ENCODE results near the gene TLR10. TPM values are rescaled to one million over a fixed set of nuclear protein-coding genes. Genes with fewer than 3 reads are reported as not detected.
"Not testable (repeated sequence)": the region's sequence is repeated elsewhere in the genome, so short reads cannot be mapped to it uniquely, and the experiment has no call there.

The TLR10 gene
- total and polyA plus RNA-seq, 9 donors = 0.18 to 0.74 (median 0.38) TPM

DNA sequence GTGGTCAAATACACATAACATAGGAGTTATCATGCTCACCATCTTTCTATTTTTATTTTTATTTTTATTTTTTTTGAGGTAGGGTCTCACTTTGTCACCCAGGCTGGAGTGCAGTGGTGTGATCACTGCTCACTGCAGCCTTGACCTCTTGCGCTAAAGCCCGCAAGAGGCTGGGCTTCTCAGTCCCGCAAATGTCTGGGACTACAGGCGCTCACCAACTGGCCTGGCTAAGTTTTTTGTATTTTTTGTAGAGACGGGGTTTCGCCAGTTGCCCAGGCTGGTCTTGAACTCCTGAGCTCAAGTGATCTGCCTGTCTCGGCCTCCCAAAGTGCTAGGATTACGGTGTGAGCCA is 295 bp upstream of the TLR10 start:
- DNase-seq = no peak
- no peaks in the 10 kb centered on the region for H3K36me3 ChIP-seq (ENCODE audit: control insufficient read depth, insufficient read depth, low read length)
- WGBS (ENCODE audit: insufficient coverage) = 94% methylated on average over 6 of the region's 8 CpGs
- H3K27me3 ChIP-seq (ENCODE audit: control insufficient read depth, insufficient read depth, low read length) = no peaks in the 10 kb centered on the region
- no peak overlapping the region for H3K4me3 ChIP-seq (ENCODE audit: low read length)
- no peaks in the 10 kb centered on the region for H3K9me3 ChIP-seq (replicated peaks; ENCODE audit: control insufficient read depth, low read depth, low read length)
- no peaks in the 10 kb centered on the region for H3K4me1 ChIP-seq (ENCODE audit: control insufficient read depth, insufficient read depth, low read length)
- no peak overlapping the region for H3K27ac ChIP-seq (ENCODE audit: low read length)

DNA sequence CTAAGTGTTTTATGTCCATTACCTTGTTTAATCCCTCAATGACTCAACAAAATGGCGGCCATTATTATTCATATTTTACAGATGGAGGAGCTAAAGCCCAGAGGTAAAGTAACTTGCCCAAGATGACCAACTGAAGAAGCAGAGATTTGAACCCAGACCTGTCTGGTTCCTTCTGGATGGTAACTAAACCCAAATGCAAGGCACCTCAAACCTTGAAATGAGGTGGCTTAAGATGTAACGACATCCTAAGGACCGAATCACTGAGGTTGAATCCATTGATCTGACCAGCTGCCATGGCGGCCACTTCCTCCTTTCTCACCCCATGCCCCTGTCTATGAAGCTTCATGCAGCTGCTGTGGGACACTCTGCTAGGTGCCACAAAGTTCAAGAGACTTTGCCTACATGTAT is 932 bp downstream of the TLR10 start:
- H3K9me3 ChIP-seq (replicated peaks; ENCODE audit: control insufficient read depth, low read depth, low read length) = no peaks in the 10 kb centered on the region
- H3K4me1 ChIP-seq (ENCODE audit: control insufficient read depth, insufficient read depth, low read length) = no peaks in the 10 kb centered on the region
- H3K27ac ChIP-seq (ENCODE audit: low read length) = no peak overlapping the region
- DNase-seq = no peak
- H3K4me3 ChIP-seq (ENCODE audit: low read length) = no peak overlapping the region
- no peaks in the 10 kb centered on the region for H3K27me3 ChIP-seq (ENCODE audit: control insufficient read depth, insufficient read depth, low read length)
- WGBS (ENCODE audit: insufficient coverage) = 100% methylated on average over 2 of the region's 4 CpGs
- no peaks in the 10 kb centered on the region for H3K36me3 ChIP-seq (ENCODE audit: control insufficient read depth, insufficient read depth, low read length)

DNA sequence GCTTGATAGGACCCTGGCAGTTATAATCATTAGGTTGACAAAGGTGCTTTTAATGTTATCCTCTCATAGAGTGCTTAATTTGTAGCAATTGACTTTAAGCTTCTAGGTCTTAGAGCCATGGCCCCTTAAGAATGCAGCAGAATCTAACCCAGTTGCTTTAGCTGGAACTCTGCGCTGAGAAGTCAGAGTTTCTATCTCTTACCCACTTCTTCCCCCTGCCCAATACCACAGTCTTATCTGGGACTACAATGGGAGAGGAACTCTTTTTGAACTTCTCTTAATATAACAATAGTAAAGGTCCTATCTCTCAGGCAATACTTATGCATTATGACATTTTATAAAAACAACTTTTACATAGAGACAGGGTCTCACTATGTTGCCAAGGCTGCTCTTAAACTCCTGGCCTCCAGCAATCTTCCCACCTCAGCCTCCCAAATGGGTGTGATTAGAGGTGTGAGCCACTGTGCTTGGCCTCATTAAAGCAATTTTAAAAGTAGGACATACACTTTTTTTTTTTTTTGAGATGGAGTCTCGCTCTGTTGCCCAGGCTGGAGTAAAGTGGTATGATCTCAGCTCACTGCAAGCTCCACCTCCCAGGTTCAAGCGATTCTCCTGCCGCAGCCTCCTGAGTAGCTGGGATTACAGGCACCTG is 1.8 kb downstream of the TLR10 start:
- Histone ChIP-seq H3K4me3 (ENCODE audit: low read length) (no peak overlapping the region), H3K27me3 (ENCODE audit: control insufficient read depth, insufficient read depth, low read length) (no peaks in the 10 kb centered on the region), H3K4me1 (ENCODE audit: control insufficient read depth, insufficient read depth, low read length) (no peaks in the 10 kb centered on the region), H3K9me3 (replicated peaks; ENCODE audit: control insufficient read depth, low read depth, low read length) (no peaks in the 10 kb centered on the region), H3K36me3 (ENCODE audit: control insufficient read depth, insufficient read depth, low read length) (no peaks in the 10 kb centered on the region), H3K27ac (ENCODE audit: low read length) (no peak overlapping the region)
- no CpG with 5 or more reads among the region's 4 CpGs for WGBS (ENCODE audit: insufficient coverage)
- DNase-seq = no peak

DNA sequence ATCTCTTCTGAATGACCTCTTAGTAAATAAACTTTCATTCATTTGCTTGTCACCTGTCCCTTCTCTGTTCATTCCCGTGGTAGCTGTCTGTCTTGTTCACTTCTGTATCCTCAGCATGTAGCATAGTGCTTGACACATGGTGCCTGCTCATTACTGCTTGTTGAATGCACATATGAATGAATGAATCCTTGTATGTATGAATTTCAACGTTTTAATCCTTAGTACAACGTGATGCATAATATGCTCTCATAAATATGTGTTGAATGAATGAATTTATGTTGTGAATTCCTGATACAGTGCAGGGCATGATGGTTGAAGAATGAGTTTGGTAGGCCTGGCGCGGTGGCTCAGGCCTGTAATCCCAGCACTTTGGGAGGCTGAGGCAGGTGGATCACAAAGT is 3.0 kb downstream of the TLR10 start:
- no peak for DNase-seq
- WGBS (ENCODE audit: insufficient coverage) = 73% methylated on average over 4 of the region's 5 CpGs

DNA sequence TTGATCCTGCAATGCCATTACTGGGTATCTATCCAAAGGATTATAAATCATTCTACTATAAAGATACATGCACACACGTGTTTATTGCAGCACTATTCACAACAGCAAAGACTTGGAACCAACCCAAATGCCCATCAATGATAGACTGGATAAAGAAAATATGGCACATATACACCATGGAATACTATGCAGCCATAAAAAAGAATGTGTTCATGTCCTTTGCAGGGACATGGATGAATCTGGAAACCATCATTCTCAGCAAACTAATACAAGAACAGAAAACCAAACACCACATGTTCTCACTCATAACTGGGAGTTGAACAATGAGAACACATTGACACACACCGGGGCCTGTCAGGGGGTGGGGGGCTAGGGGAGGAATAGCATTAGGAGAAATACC is 4.9 kb downstream of the TLR10 start:
- H3K9me3 ChIP-seq (replicated peaks; ENCODE audit: control insufficient read depth, low read depth, low read length); H3K4me3 ChIP-seq (ENCODE audit: low read length); H3K4me1 ChIP-seq (ENCODE audit: control insufficient read depth, insufficient read depth, low read length); H3K36me3 ChIP-seq (ENCODE audit: control insufficient read depth, insufficient read depth, low read length); H3K27ac ChIP-seq (ENCODE audit: low read length); DNase-seq; H3K27me3 ChIP-seq (ENCODE audit: control insufficient read depth, insufficient read depth, low read length): not testable (repeated sequence)
- no CpG with 5 or more reads among the region's 2 CpGs for WGBS (ENCODE audit: insufficient coverage)

More for the DNA sequence above, 3.0 kb downstream of the TLR10 start:
- no peak overlapping the region for H3K27ac ChIP-seq (ENCODE audit: low read length)
- H3K9me3 ChIP-seq (replicated peaks; ENCODE audit: control insufficient read depth, low read depth, low read length) = no peaks in the 10 kb centered on the region
- no peak overlapping the region for H3K4me3 ChIP-seq (ENCODE audit: low read length)
- no peaks in the 10 kb centered on the region for H3K27me3 ChIP-seq (ENCODE audit: control insufficient read depth, insufficient read depth, low read length)
- H3K4me1 ChIP-seq (ENCODE audit: control insufficient read depth, insufficient read depth, low read length) = no peaks in the 10 kb centered on the region
- no peaks in the 10 kb centered on the region for H3K36me3 ChIP-seq (ENCODE audit: control insufficient read depth, insufficient read depth, low read length)

DNA sequence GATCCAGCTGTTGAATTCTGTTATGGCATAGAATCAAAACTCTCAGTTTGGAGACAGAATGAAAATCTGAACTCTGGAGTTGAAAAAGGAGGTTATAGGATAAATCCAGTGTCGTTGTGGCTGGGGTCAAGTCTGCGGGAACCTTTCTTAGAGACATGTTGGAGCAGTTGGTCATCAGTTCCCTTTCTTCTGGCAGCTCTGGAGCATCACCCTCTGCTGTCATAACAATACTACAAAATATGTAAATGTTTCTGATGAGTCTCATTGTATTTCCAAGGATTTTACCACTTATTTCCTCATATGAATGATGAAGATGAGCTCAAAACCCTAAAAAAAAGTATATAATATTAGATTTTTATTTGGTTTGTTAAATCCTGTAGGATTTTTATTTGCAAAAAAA is 7.5 kb downstream of the TLR10 start:
- no peak overlapping the region for H3K27ac ChIP-seq (ENCODE audit: low read length)
- DNase-seq = no peak

DNA sequence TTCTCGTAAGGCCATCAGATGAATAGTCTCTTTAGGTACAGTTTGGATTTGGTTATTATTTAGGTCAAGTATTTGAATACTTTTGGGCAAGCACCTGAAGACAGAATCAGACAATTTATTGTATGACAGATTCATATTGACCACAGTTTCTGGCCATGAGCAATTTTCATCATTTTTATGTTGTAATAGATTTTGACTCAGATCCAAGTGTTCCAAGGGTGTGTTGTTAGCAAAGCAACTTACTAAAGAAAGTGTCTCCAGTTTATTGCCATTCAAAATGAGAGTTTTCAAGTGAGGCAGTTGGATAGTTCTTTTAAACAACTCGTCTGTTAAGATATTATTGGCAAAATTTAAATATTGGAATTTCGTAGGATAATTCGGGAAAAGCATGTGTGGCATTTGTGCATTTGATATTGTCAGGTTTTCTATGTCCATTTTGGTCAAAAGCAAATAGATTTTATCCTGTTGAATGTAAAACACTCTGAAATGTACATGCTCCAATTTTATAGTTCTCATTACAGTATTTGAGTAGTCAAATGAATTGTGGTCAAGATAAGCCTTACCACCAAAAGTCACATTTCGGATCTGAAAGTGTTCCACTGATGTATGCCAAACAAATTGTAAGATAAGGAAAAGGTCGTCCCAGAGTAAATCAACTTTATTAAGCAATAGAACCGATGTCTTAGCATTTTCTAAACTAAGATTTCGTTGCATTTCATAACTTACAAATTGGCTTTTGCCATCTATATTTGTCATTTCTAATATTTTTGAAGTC is 8.4 kb downstream of the TLR10 start:
- no peak for DNase-seq
- no peaks in the 10 kb centered on the region for H3K27me3 ChIP-seq (ENCODE audit: control insufficient read depth, insufficient read depth, low read length)
- H3K4me1 ChIP-seq (ENCODE audit: control insufficient read depth, insufficient read depth, low read length) = no peaks in the 10 kb centered on the region
- no peaks in the 10 kb centered on the region for H3K36me3 ChIP-seq (ENCODE audit: control insufficient read depth, insufficient read depth, low read length)
- H3K4me3 ChIP-seq (ENCODE audit: low read length) = no peak overlapping the region
- H3K9me3 ChIP-seq (replicated peaks; ENCODE audit: control insufficient read depth, low read depth, low read length) = no peaks in the 10 kb centered on the region
- WGBS (ENCODE audit: insufficient coverage) = no CpG with 5 or more reads among the region's 8 CpGs
- no peak overlapping the region for H3K27ac ChIP-seq (ENCODE audit: low read length)

More for the DNA sequence above, 7.5 kb downstream of the TLR10 start:
- WGBS (ENCODE audit: insufficient coverage) = no CpG with 5 or more reads among the region's 2 CpGs
- no peaks in the 10 kb centered on the region for H3K4me1 ChIP-seq (ENCODE audit: control insufficient read depth, insufficient read depth, low read length)
- H3K36me3 ChIP-seq (ENCODE audit: control insufficient read depth, insufficient read depth, low read length) = no peaks in the 10 kb centered on the region
- H3K27me3 ChIP-seq (ENCODE audit: control insufficient read depth, insufficient read depth, low read length) = no peaks in the 10 kb centered on the region
- H3K9me3 ChIP-seq (replicated peaks; ENCODE audit: control insufficient read depth, low read depth, low read length) = no peaks in the 10 kb centered on the region
- no peak overlapping the region for H3K4me3 ChIP-seq (ENCODE audit: low read length)

DNA sequence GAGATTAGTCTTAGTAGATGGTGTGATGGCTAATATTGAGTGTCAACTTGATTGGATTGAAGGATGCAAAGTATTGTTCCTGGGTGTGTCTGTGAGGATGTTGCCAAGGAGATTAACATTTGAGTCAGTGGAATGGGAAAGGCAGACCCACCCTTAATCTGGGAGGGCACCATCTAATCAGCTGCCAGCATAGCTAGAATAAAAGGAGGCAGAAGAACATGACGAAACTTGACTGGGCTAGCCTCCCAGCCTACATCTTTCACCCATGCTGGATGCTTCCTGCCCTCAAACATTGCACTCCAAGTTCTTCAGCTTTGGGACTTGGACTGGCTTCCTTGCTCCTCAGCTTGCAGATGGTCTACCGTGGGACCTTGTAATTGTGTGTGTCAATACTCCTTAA is 12.5 kb downstream of the TLR10 start:
- not testable (repeated sequence) for H3K4me3 ChIP-seq (ENCODE audit: low read length); H3K36me3 ChIP-seq (ENCODE audit: control insufficient read depth, insufficient read depth, low read length); H3K27me3 ChIP-seq (ENCODE audit: control insufficient read depth, insufficient read depth, low read length); H3K27ac ChIP-seq (ENCODE audit: low read length); H3K9me3 ChIP-seq (replicated peaks; ENCODE audit: control insufficient read depth, low read depth, low read length); DNase-seq; H3K4me1 ChIP-seq (ENCODE audit: control insufficient read depth, insufficient read depth, low read length)
- 100% methylated on average over 1 of the region's 2 CpGs for WGBS (ENCODE audit: insufficient coverage)

DNA sequence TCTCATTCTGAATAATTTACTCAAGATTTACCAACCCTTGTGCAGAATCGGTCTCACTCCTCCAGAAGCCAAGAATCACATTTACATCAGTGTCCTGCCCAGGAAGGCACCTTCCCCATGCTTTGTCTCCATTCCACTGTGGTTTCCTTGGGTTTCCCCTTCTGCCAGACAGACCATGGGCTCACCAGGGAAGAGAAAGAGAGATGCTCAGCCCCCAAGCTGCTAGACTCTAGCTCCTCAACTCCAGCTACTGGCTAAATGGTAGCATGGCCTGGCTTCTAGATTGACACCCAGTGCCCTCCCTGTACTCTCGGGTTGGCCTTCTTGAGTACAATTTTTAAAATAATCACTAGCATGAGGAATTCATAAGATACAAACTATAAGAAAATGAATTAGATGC is 12.9 kb downstream of the TLR10 start:
- no peaks in the 10 kb centered on the region for H3K9me3 ChIP-seq (replicated peaks; ENCODE audit: control insufficient read depth, low read depth, low read length)
- H3K4me3 ChIP-seq (ENCODE audit: low read length) = no peak overlapping the region
- H3K27me3 ChIP-seq (ENCODE audit: control insufficient read depth, insufficient read depth, low read length) = no peaks in the 10 kb centered on the region
- no peak overlapping the region for H3K27ac ChIP-seq (ENCODE audit: low read length)
- WGBS (ENCODE audit: insufficient coverage) = no CpG with 5 or more reads among the region's 2 CpGs
- DNase-seq = no peak
- no peaks in the 10 kb centered on the region for H3K4me1 ChIP-seq (ENCODE audit: control insufficient read depth, insufficient read depth, low read length)
- H3K36me3 ChIP-seq (ENCODE audit: control insufficient read depth, insufficient read depth, low read length) = no peaks in the 10 kb centered on the region

DNA sequence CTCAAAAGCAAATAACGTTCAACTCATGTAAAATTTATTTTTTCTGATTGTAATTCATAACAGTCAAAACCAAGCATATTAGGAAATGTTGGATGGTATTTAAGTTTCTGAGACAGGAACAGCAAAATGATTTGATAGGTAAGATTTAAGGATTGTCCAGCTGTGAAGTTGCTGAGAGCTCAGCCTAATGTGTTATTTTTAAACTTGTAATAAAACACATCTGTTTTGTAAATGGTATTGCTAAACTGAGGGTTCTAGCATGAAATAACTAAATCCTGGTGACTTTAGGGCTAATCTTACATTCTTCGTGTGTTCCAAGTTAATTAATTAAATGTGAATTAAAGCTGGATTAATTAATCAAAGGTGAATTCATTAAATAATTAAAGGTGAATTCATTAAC is 13.3 kb downstream of the TLR10 start:
- no peak for DNase-seq
- H3K27ac ChIP-seq (ENCODE audit: low read length) = no peak overlapping the region
- no CpG with 5 or more reads among the region's 2 CpGs for WGBS (ENCODE audit: insufficient coverage)

More for the DNA sequence above, 13.3 kb downstream of the TLR10 start:
- no peaks in the 10 kb centered on the region for H3K9me3 ChIP-seq (replicated peaks; ENCODE audit: control insufficient read depth, low read depth, low read length)
- no peaks in the 10 kb centered on the region for H3K27me3 ChIP-seq (ENCODE audit: control insufficient read depth, insufficient read depth, low read length)
- H3K4me3 ChIP-seq (ENCODE audit: low read length) = no peak overlapping the region
- H3K4me1 ChIP-seq (ENCODE audit: control insufficient read depth, insufficient read depth, low read length) = no peaks in the 10 kb centered on the region
- H3K36me3 ChIP-seq (ENCODE audit: control insufficient read depth, insufficient read depth, low read length) = no peaks in the 10 kb centered on the region
